GM12873 (cell line): ENCODE measurements around the gene CTTNBP2NL.

Experiments
- CTCF ChIP-seq: IDR thresholded peaks from 2 replicates; pipeline ENCODE4 v1.5.1; 2012; ENCODE audit warnings: low read depth, mild to moderate bottlenecking, moderate library complexity, low read length, control low read depth; ENCODE audit not compliant: insufficient read depth; ENCODE audit errors: missing control alignments

The CTTNBP2NL gene

GRCh38 chr1:112450773-112451172 is 54.8 kb downstream of the CTTNBP2NL start:
- TF ChIP-seq CTCF = no peak

DNA sequence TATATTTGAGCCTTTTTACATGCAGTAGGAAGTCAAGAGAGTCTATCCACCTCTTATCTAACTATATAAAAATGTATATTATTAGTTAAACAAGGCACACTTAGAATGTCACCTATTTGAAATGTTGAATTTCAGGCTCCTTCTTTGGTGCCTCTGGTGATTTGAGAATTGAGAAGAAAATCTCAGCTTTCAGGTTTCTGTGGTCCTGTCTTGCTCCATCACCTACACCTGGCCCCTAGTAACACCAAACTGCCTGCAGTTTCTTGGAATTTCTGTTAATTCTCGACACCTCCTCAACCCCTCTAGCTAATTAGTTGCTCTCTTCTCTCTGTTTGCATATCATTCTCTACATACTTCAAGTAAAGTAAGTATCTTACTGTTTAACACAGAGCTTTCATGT is 57.9 kb downstream of the CTTNBP2NL start:
- no peak for TF ChIP-seq CTCF

- TF ChIP-seq CTCF = no peak
Observed at GRCh38 chr1:112454316-112454715, 58.3 kb downstream of the CTTNBP2NL start.

DNA sequence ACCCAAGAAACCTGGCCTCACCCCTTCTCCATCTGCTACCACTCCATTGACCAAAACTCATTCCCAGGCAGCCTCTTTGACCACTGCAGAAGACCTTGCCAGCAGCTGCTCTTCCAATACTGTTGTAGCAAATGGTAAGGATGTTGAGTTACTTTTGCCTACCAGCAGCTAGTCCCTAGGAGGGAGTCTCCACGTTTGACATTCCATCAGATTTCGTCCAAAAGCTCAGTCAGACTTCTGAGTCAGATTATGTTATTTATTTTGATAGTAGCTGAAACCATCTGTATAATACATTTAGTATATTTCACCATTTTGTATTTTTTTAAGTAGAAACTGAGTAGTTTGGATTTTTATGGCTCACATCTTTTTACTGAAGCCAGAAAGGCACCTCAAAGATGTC is 61.2 kb downstream of the CTTNBP2NL start:
- TF ChIP-seq CTCF = no peak

GRCh38 chr1:112457955-112458354 is 61.9 kb downstream of the CTTNBP2NL start:
- no peak for TF ChIP-seq CTCF

- no peak for TF ChIP-seq CTCF
Observed at GRCh38 chr1:112458756-112459155, 62.7 kb downstream of the CTTNBP2NL start.

DNA sequence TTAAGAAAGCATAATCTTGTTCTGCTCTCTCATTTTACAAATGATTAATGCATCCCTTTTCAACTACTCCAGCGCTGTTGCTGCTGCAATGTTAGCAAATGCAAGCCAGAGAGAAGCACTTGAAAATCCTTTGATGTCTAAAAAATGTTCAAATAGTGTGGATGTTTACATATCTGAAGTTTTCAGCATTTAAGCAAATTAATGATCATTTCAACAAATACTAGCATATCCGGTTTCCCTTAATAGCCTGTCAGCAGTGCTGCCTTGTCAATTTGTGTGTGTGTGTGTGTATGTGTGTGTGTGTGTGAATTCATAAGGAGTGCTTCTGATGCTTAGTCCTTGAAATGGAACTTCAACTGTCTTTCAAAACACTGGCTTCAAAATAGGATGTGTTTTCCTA is 64.6 kb downstream of the CTTNBP2NL start:
- TF ChIP-seq CTCF = no peak
